ENCODE data around the gene TCEA2. TPM values are rescaled to one million over a fixed set of nuclear protein-coding genes. Genes with fewer than 3 reads are reported as not detected.
A peak's percentile ranks its signal among the peaks of the same experiment; 100 is the strongest.

TCEA2 gene
- total and polyA plus RNA-seq, 2 of the 13 experiments (the other 11 are each of a cell fraction or from before 2014, with no cell fraction given) = 28.1 to 33.7 TPM

DNA sequence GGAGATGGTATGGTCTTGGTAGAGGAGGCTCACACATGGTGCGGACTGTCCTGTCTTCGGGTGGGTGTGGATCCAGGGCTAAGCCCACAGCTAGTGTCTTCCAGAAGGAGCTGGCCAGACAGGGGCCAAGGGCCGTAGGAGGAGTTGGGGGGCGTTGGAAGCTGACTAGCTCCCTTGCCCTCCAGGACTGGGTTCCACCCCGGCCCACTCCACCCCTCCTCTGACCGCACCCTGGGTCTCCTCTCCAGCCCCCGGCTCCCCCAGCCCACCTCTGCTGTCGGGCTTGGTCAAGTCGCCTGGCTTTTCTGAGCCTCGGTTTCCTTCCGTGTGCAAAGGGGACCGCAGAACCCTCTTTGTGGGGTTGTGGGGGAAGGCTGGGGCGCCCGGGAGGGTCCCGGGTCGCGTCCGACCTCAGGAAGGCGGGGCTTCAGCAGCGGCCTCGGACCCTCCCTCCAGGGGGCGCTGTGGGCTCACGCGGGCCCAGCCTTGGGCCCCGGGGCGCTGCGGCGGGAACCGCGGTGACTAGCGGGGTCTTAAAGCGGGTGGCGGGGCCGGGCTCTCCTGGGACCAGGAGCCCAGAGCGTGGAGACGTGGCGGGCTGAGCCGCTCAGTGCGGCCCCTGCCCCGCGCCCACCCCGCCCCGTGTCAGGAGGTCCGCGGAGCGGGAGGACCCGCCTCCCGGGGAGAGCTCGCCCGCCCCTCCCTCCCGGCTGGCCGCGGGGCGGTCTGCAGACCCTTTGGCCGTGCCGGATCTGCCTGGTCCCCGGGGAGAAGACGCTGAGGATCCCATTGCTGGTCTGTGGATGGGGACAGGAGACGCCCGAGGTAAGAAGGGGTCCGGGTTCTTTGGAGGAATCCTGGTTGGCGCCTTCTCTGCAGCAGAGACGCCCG, 39.0 kb downstream of the TCEA2 start (continued):
- TF ChIP-seq SALL1 (CRISPR knock-in tag; IDR thresholded peaks at IDR 0.05) = peak; percentile 61
- TF ChIP-seq ZZZ3 (CRISPR knock-in tag; IDR thresholded peaks at IDR 0.05; ENCODE audit: borderline replicate concordance) = no peak
- no peak for TF ChIP-seq ZNF720 (CRISPR knock-in tag; IDR thresholded peaks at IDR 0.05)
- TF ChIP-seq ZNF687 (CRISPR knock-in tag; IDR thresholded peaks at IDR 0.05) = peak; percentile 61
- TF ChIP-seq ZNF318 (CRISPR knock-in tag; IDR thresholded peaks at IDR 0.05) = no peak
- no peak for TF ChIP-seq ZNF558 (CRISPR knock-in tag; IDR thresholded peaks at IDR 0.05; ENCODE audit: borderline replicate concordance)
- TF ChIP-seq POLR2A (IDR thresholded peaks at IDR 0.05; ENCODE audit: insufficient read depth in 1 of 2, low read depth in 2 of 2, low read length in 2 of 2) = no peak
- no peak; the same call in 1 of the 2 replicates for TF ChIP-seq RXRA (CRISPR knock-in tag; IDR thresholded peaks at IDR 0.05)
- TF ChIP-seq GABPB1 (CRISPR knock-in tag; IDR thresholded peaks at IDR 0.05) = peak; percentile 60; the same call in 1 of the 2 replicates
- TF ChIP-seq ZMYM4 (CRISPR knock-in tag; IDR thresholded peaks at IDR 0.05) = no peak
- TF ChIP-seq ARID3A (IDR thresholded peaks at IDR 0.05; ENCODE audit: low read depth, low read length) = no peak
